ENCODE data around the gene TSPAN3. TPM values are rescaled to one million over a fixed set of nuclear protein-coding genes. Genes with fewer than 3 reads are reported as not detected.

Gene TSPAN3
- total RNA-seq, 1 experiment from 2014 or later: 84.9 TPM

GRCh38 chr15:77107068-77107467 lies 36.2 kb upstream of the TSPAN3 start (continued):
- TF ChIP-seq, protein P1, sequence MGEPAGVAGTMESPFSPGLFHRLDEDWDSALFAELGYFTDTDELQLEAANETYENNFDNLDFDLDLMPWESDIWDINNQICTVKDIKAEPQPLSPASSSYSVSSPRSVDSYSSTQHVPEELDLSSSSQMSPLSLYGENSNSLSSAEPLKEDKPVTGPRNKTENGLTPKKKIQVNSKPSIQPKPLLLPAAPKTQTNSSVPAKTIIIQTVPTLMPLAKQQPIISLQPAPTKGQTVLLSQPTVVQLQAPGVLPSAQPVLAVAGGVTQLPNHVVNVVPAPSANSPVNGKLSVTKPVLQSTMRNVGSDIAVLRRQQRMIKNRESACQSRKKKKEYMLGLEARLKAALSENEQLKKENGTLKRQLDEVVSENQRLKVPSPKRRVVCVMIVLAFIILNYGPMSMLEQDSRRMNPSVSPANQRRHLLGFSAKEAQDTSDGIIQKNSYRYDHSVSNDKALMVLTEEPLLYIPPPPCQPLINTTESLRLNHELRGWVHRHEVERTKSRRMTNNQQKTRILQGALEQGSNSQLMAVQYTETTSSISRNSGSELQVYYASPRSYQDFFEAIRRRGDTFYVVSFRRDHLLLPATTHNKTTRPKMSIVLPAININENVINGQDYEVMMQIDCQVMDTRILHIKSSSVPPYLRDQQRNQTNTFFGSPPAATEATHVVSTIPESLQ (CRISPR knock-in tag; IDR thresholded peaks at IDR 0.05): no peak
- no peak for TF ChIP-seq HMGA2 (CRISPR knock-in tag; IDR thresholded peaks at IDR 0.05)

DNA sequence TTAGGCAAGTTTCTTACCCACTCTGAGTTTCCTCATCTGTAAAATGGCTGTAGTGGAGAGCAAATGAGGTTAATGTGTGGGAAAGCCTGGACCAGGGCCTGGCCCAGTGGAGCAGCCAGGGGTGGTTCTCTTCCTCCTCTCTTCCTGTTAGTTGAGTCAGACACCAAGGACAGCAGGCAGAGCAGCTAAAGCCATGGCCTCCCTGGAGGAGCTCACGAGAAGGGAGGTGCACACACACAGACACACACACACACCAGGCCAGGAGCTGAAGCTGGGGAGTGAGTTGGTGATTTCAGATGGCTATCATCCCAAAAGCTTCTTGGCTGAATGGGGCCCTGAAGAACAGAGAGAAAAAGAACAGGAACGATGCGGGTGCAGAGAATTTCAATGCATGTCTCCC lies 33.2 kb upstream of the TSPAN3 start:
- CTCF ChIA-PET: interaction anchor here (0.9 to 9.6 kb wide), 5 partner anchors 9 to 439 kb away, joined by 3 to 131 read pairs (median 3); no protein-coding TSS in a partner anchor
- no peaks in the 10 kb centered on the region for H3K27me3 Mint-ChIP-seq (ENCODE audit: low read depth)
- H3K36me3 Mint-ChIP-seq: no peaks in the 10 kb centered on the region
- POLR2A ChIA-PET: no interaction called here
- TF ChIP-seq ZNF423 (CRISPR knock-in tag; IDR thresholded peaks at IDR 0.05) (no peak), CDX4 (CRISPR knock-in tag; IDR thresholded peaks at IDR 0.05; ENCODE audit: borderline replicate concordance) (no peak), E2F5 (CRISPR knock-in tag; IDR thresholded peaks at IDR 0.05) (no peak), ATF1 (CRISPR knock-in tag; IDR thresholded peaks at IDR 0.05) (no peak), FOXK1 (CRISPR knock-in tag; IDR thresholded peaks at IDR 0.05) (no peak), NFE2L1 (CRISPR knock-in tag; IDR thresholded peaks at IDR 0.05) (no peak), KAT7 (CRISPR knock-in tag; IDR thresholded peaks at IDR 0.05; ENCODE audit: borderline replicate concordance) (no peak)
- no peaks in the 10 kb centered on the region for H3K9me3 Mint-ChIP-seq
- H3K4me3 Mint-ChIP-seq: no peak overlapping the region
- no peak for ATAC-seq
- H3K4me1 Mint-ChIP-seq: peaks cover 15% of the 10 kb centered on the region
- no peak overlapping the region for H3K27ac Mint-ChIP-seq
- no peak for DNase-seq (ENCODE audit: low spot score)

DNA sequence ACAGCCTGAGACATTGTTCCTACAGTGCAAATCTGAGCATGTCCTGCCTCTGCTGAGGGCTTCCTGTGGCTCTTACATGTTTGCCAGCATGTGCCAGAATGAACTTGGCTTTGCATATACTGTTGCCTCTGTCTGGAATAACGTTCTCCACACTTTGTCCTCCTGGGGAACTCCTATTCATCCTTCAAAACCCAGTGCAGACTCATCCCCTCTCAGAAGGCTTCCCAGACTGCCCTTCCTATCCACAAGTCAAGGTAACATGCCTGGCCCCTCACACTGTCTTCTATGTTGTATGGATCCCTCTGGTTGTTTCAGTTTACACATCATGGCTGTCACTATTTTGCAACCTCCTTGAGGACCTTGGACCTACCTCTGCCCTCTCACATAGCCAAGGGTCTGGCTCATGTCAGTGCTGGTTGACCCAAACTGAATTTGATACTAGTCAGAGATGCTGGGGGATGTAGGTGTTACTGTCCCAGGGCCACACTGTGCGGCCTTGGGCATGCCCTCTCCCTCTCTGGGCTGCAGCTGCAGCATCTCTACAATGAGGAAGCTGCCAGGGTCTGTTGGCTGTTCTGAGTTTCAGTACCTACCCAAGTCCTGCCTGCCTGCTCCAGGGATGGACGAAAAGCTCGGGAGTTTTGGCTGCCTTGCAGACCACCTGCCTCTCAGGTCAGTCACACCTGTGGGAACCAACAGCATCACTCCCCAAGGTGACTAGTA lies 29.0 kb upstream of the TSPAN3 start:
- POLR2A ChIA-PET: no interaction called here
- H3K27ac Mint-ChIP-seq: no peak overlapping the region
- H3K36me3 Mint-ChIP-seq: no peaks in the 10 kb centered on the region
- ATAC-seq (no peak), DNase-seq (ENCODE audit: low spot score) (no peak)
- CTCF ChIA-PET: interaction anchor here (1.0 to 9.6 kb wide), 2 partner anchors 127 to 443 kb away, joined by 3 to 131 read pairs; no protein-coding TSS in a partner anchor
- H3K4me1 Mint-ChIP-seq: peaks cover 6% of the 10 kb centered on the region; the same call in 1 of the 2 replicates
- TF ChIP-seq GABPB1 (CRISPR knock-in tag; IDR thresholded peaks at IDR 0.05) (no peak), ZNF423 (CRISPR knock-in tag; IDR thresholded peaks at IDR 0.05) (no peak), CDX4 (CRISPR knock-in tag; IDR thresholded peaks at IDR 0.05; ENCODE audit: borderline replicate concordance) (no peak), FOXJ3 (CRISPR knock-in tag; IDR thresholded peaks at IDR 0.05; ENCODE audit: borderline replicate concordance) (no peak), GTF2I (CRISPR knock-in tag; conservative IDR thresholded peaks at IDR 0.05) (no peak), SMAD3 (CRISPR knock-in tag; IDR thresholded peaks at IDR 0.05; ENCODE audit: borderline replicate concordance) (no peak), IRF2 (CRISPR knock-in tag; IDR thresholded peaks at IDR 0.05; ENCODE audit: borderline replicate concordance, low read depth) (no peak), ZNF232 (CRISPR knock-in tag; IDR thresholded peaks at IDR 0.05) (no peak), NR2C2 (CRISPR knock-in tag; IDR thresholded peaks at IDR 0.05) (no peak), ZNF121 (CRISPR knock-in tag; IDR thresholded peaks at IDR 0.05) (no peak), GRHL2 (CRISPR knock-in tag; IDR thresholded peaks at IDR 0.05; ENCODE audit: insufficient replicate concordance, severe bottlenecking) (no peak), ZNF138 (CRISPR knock-in tag; conservative IDR thresholded peaks at IDR 0.05) (no peak), ZNF396 (CRISPR knock-in tag; IDR thresholded peaks at IDR 0.05; ENCODE audit: borderline replicate concordance) (no peak), SP1 (CRISPR knock-in tag; conservative IDR thresholded peaks at IDR 0.05) (no peak)
- TF ChIP-seq, protein P2, sequence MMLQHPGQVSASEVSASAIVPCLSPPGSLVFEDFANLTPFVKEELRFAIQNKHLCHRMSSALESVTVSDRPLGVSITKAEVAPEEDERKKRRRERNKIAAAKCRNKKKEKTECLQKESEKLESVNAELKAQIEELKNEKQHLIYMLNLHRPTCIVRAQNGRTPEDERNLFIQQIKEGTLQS (CRISPR knock-in tag; conservative IDR thresholded peaks at IDR 0.05): no peak
- TF ChIP-seq, protein P3, sequence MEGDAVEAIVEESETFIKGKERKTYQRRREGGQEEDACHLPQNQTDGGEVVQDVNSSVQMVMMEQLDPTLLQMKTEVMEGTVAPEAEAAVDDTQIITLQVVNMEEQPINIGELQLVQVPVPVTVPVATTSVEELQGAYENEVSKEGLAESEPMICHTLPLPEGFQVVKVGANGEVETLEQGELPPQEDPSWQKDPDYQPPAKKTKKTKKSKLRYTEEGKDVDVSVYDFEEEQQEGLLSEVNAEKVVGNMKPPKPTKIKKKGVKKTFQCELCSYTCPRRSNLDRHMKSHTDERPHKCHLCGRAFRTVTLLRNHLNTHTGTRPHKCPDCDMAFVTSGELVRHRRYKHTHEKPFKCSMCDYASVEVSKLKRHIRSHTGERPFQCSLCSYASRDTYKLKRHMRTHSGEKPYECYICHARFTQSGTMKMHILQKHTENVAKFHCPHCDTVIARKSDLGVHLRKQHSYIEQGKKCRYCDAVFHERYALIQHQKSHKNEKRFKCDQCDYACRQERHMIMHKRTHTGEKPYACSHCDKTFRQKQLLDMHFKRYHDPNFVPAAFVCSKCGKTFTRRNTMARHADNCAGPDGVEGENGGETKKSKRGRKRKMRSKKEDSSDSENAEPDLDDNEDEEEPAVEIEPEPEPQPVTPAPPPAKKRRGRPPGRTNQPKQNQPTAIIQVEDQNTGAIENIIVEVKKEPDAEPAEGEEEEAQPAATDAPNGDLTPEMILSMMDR (IDR thresholded peaks at IDR 0.05): no peak
- TF ChIP-seq, protein P4, sequence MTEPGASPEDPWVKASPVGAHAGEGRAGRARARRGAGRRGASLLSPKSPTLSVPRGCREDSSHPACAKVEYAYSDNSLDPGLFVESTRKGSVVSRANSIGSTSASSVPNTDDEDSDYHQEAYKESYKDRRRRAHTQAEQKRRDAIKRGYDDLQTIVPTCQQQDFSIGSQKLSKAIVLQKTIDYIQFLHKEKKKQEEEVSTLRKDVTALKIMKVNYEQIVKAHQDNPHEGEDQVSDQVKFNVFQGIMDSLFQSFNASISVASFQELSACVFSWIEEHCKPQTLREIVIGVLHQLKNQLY (CRISPR knock-in tag; IDR thresholded peaks at IDR 0.05): no peak
- H3K4me3 Mint-ChIP-seq: no peak overlapping the region
- no peaks in the 10 kb centered on the region for H3K9me3 Mint-ChIP-seq
- no peaks in the 10 kb centered on the region for H3K27me3 Mint-ChIP-seq (ENCODE audit: low read depth)

All from WTC11 (cell line).